K562 (cell line): ENCODE data around the gene FIZ1. TPM values are rescaled to one million over a fixed set of nuclear protein-coding genes. Genes with fewer than 3 reads are reported as not detected.

Experiments used
- COPS2 ChIP-seq: fragments of 450-650 bp; conservative IDR thresholded peaks from 2 replicates; pipeline ENCODE4 v1.6.1; 2016; ENCODE audit warnings: mild to moderate bottlenecking, moderate library complexity
- CTCF ChIP-seq, 3 experiments: IDR thresholded peaks in 2 of 3; conservative IDR thresholded peaks in 1 of 3; 2 replicates each; pipeline ENCODE4 v1.5.1; 2011 to 2012; ENCODE audit warnings: low read length in 3 of 3, mild to moderate bottlenecking in 3 of 3, control low read depth in 2 of 3, improper control_type of control experiment in 1 of 3, inconsistent platforms in 1 of 3, low read depth in 1 of 3, mixed read lengths in 1 of 3, moderate library complexity in 1 of 3; ENCODE audit not compliant: insufficient read depth in 2 of 3
- ELK1 ChIP-seq: sonication (generic); formaldehyde crosslinking; IDR thresholded peaks from 2 replicates; pipeline ENCODE4 v1.8.1; 2022; ENCODE audit warnings: missing genetic modification reagents
- HNRNPL ChIP-seq: fragments of 200-400 bp; formaldehyde crosslinking; IDR thresholded peaks from 2 replicates; pipeline ENCODE4 v1.6.1; 2017; ENCODE audit warnings: low read depth, mild to moderate bottlenecking, low read length
- HNRNPLL ChIP-seq: fragments of 200-400 bp; formaldehyde crosslinking; IDR thresholded peaks from 2 replicates; pipeline ENCODE4 v1.6.1; 2017; ENCODE audit warnings: low read length, low read depth, mild to moderate bottlenecking; ENCODE audit not compliant: poor library complexity, severe bottlenecking
- IRF2 ChIP-seq: sonication (generic); formaldehyde crosslinking; IDR thresholded peaks from 2 replicates; pipeline ENCODE4 v1.8.1; 2022; ENCODE audit warnings: mild to moderate bottlenecking, missing genetic modification reagents
- MCM3 ChIP-seq: fragments of 450-650 bp; IDR thresholded peaks from 2 replicates; pipeline ENCODE4 v1.6.1; 2016
- POLR2A ChIP-seq: fragments of 450-650 bp; conservative IDR thresholded peaks from 2 replicates; pipeline ENCODE4 v1.6.1; 2016
- RHOXF2B ChIP-seq: fragments of 250-450 bp; sonication (Bioruptor Pico); conservative IDR thresholded peaks from 2 replicates; pipeline ENCODE4 v1.5.1; 2021
- TFAP4 ChIP-seq: sonication (generic); formaldehyde crosslinking; IDR thresholded peaks from 2 replicates; pipeline ENCODE4 v1.8.0; 2022; ENCODE audit warnings: missing genetic modification reagents, mild to moderate bottlenecking, moderate library complexity, borderline replicate concordance
- THRA ChIP-seq: fragments of 450-650 bp; IDR thresholded peaks from 2 replicates; pipeline ENCODE4 v1.6.1; 2017; ENCODE audit warnings: mild to moderate bottlenecking, moderate library complexity
- USF2 ChIP-seq: sonication (generic); formaldehyde crosslinking; IDR thresholded peaks from 2 replicates; pipeline ENCODE4 v1.5.0; 2020; ENCODE audit warnings: missing genetic modification reagents
- YY1 ChIP-seq, 3 experiments: IDR thresholded peaks; 2 replicates each; pipeline ENCODE4 v1.6.1; 2011; ENCODE audit warnings: low read length in 2 of 3, mild to moderate bottlenecking in 2 of 3, moderate library complexity in 2 of 3, borderline replicate concordance in 1 of 3, control low read depth in 1 of 3, low read depth in 1 of 3; ENCODE audit not compliant: insufficient read depth in 3 of 3, insufficient replicate concordance in 2 of 3, control insufficient read depth in 1 of 3, insufficient read length in 1 of 3; ENCODE audit errors: extremely low read depth in 1 of 3
- ZBTB5 ChIP-seq: fragments of 450-650 bp; IDR thresholded peaks from 2 replicates; pipeline ENCODE4 v1.6.1; 2017; ENCODE audit warnings: antibody characterized with exemption
- ZNF23 ChIP-seq: fragments of 250-450 bp; sonication (Bioruptor Pico); IDR thresholded peaks from 2 replicates; pipeline ENCODE4 v1.4.0; 2020; ENCODE audit warnings: mild to moderate bottlenecking
- ZNF280B ChIP-seq: fragments of 250-450 bp; sonication (Bioruptor Pico); IDR thresholded peaks from 2 replicates; pipeline ENCODE4 v1.5.1; 2021; ENCODE audit warnings: mild to moderate bottlenecking
- ZNF354B ChIP-seq: fragments of 250-450 bp; sonication (Bioruptor Pico); IDR thresholded peaks from 2 replicates; pipeline ENCODE4 v1.4.0; 2020
- polyA plus RNA-seq, 8 experiments: library from polyadenylated mRNA; depleted of rRNA in 4 of 8; stranded (reverse) in 5 of 8; unstranded in 3 of 8; fragments of >200 nt; fragmentation: Nextera tagmentation in 2 of 8; fragmentation: Illumina TruSeq in 1 of 8; extraction: Ambion mirVana in 2 of 8; extraction: Trizol in 1 of 8; gene quantifications; 2 replicates each; pipeline versions ENCODE4 v1.2.1 to v1.2.3, GENCODE V29; 2011 to 2014; ENCODE audit warnings: inconsistent platforms in 1 of 8, missing spikeins in 1 of 8
- total RNA-seq, 7 experiments: library from RNA; depleted of rRNA in 6 of 7; stranded (reverse); fragments of >200 nt in 6 of 7; fragmentation: Illumina TruSeq in 2 of 7; extraction: Trizol in 2 of 7; gene quantifications; 2 replicates each; pipeline versions ENCODE4 v1.2.1 to v1.2.3, GENCODE V29; 2011 to 2021; ENCODE audit warnings: low replicate concordance in 1 of 7

Gene FIZ1
- total and polyA plus RNA-seq, 9 of the 15 experiments (the other 6 are each of a cell fraction or from before 2014, with no cell fraction given), result 0.79 to 17.5 (median 5.5) TPM

GRCh38 chr19:55598719-55599467 is 424 bp downstream of the FIZ1 start (continued):
- no peak for TF ChIP-seq ELK1 (CRISPR knock-in tag)
- TF ChIP-seq HNRNPL, result no peak
- TF ChIP-seq CTCF (IDR thresholded peaks at IDR 0.05 in 2 of 3, conservative IDR thresholded peaks at IDR 0.05 in 1 of 3; ENCODE audit: insufficient read depth in 2 of 3, low read depth in 1 of 3, low read length in 3 of 3), result no peak; a peak in 1 of 6 replicates
- TF ChIP-seq ZNF23 (CRISPR knock-in tag), result no peak
- no peak for TF ChIP-seq IRF2 (CRISPR knock-in tag)
- TF ChIP-seq RHOXF2B (CRISPR knock-in tag), result no peak
- TF ChIP-seq MCM3, result no peak
- TF ChIP-seq TFAP4 (CRISPR knock-in tag), result peak; percentile 59; the same call in 1 of the 2 replicates
- no peak for TF ChIP-seq COPS2
- no peak for TF ChIP-seq ZNF280B (CRISPR knock-in tag)
- TF ChIP-seq POLR2A, result peak; percentile 88
- no peak for TF ChIP-seq ZBTB5
- TF ChIP-seq ZNF354B (CRISPR knock-in tag), result no peak
- TF ChIP-seq YY1 (IDR thresholded peaks at IDR 0.05; ENCODE audit: borderline replicate concordance in 1 of 3, control insufficient read depth in 1 of 3, extremely low read depth in 1 of 3, insufficient read depth in 3 of 3, insufficient read length in 1 of 3, insufficient replicate concordance in 2 of 3, low read depth in 1 of 3, low read length in 2 of 3), result no peak
- TF ChIP-seq THRA, result no peak
- TF ChIP-seq HNRNPLL, result peak; percentile 70
- TF ChIP-seq USF2 (CRISPR knock-in tag), result no peak
